A549 (cell line): Measurements from ENCODE around the gene TAOK3.

Experiments
- RAD21 ChIP-seq, 2 experiments: fragments of >200 bp in 1 of 2; sonication (Bioruptor Twin) in 1 of 2; formaldehyde crosslinking in 1 of 2; IDR thresholded peaks in 1 of 2; conservative IDR thresholded peaks in 1 of 2; 2 replicates in 1 of 2; 3 replicates in 1 of 2; pipeline ENCODE4 v1.6.1; 2012 to 2018; ENCODE audit warnings: inconsistent platforms in 1 of 2
- RFX5 ChIP-seq: fragments of 450-650 bp; IDR thresholded peaks from 2 replicates; pipeline ENCODE4 v1.7.1; 2014; ENCODE audit warnings: antibody characterized with exemption, mild to moderate bottlenecking, moderate library complexity

- TF ChIP-seq RAD21 (conservative IDR thresholded peaks at IDR 0.05 in 1 of 2, IDR thresholded peaks at IDR 0.05 in 1 of 2) (no peak), RFX5 (no peak)
These were observed 228.2 kb downstream of the TAOK3 start for GRCh38 chr12:118144499-118144898.
